ENCODE results near the gene PPP3CA.
"Not testable (repeated sequence)": the region's sequence is repeated elsewhere in the genome, so short reads cannot be mapped to it uniquely, and the experiment has no call there.

PPP3CA gene

DNA sequence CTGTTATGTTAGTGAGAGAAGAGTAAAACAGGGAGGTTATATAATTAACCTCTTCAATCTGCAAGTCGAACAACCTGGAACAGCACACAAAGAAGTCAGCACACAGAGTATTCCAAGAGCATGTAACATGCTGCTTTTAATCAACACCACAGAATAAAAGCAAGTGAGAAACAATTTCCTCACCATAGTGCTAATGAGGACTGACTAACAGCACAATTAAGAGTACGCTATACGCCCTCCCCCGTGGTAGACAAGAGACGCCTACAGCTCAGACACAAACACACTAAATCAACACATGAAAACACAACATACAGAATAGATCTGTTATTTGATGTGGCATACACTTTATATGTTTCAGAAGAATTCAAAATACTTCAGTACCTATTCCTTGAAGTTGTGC lies 103.0 kb downstream of the PPP3CA start:
- H3K9ac ChIP-seq (ENCODE audit: low read length): no peak overlapping the region
- no peaks in the 10 kb centered on the region for H3K9me3 ChIP-seq (ENCODE audit: low read length)
- H3K4me1 ChIP-seq (ENCODE audit: insufficient read depth, low read length): peaks cover 3% of the 10 kb centered on the region
- no peak overlapping the region for H3K4me3 ChIP-seq (ENCODE audit: low read depth in 1 of 2, low read length in 2 of 2)
- H3K27ac ChIP-seq (ENCODE audit: low read depth, low read length): no peak overlapping the region
- no peaks in the 10 kb centered on the region for H3K36me3 ChIP-seq (ENCODE audit: insufficient read depth, low read length)
- H3K27me3 ChIP-seq (ENCODE audit: control insufficient read depth in 1 of 2, insufficient read depth in 2 of 2, low read length in 2 of 2): no peaks in the 10 kb centered on the region

DNA sequence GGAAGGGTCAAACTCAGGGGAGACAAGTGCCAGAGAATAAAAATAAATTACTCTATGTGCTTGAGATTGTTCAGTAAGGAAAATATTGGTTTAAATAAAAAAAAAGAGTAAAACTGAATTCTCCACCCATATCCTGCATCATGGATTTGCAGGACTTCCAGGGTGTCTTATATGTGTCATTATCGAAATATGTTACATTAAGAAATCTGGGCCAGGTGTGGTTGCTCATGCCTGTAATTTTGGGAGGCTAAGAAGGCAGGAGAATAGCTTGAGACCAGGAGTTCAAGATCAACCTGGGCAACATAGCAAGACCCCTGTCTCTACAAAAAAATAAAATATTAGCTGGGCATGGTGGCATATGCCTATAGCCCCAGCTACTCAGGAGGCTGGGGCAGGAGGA lies 104.9 kb downstream of the PPP3CA start:
- Histone ChIP-seq H3K27me3 (ENCODE audit: control insufficient read depth in 1 of 2, insufficient read depth in 2 of 2, low read length in 2 of 2) (no peaks in the 10 kb centered on the region), H3K9ac (ENCODE audit: low read length) (no peak overlapping the region), H3K36me3 (ENCODE audit: insufficient read depth, low read length) (no peaks in the 10 kb centered on the region), H3K4me1 (ENCODE audit: insufficient read depth, low read length) (peaks cover 13% of the 10 kb centered on the region), H3K27ac (ENCODE audit: low read depth, low read length) (no peak overlapping the region), H3K9me3 (ENCODE audit: low read length) (no peaks in the 10 kb centered on the region), H3K4me3 (ENCODE audit: low read depth in 1 of 2, low read length in 2 of 2) (no peak overlapping the region)

DNA sequence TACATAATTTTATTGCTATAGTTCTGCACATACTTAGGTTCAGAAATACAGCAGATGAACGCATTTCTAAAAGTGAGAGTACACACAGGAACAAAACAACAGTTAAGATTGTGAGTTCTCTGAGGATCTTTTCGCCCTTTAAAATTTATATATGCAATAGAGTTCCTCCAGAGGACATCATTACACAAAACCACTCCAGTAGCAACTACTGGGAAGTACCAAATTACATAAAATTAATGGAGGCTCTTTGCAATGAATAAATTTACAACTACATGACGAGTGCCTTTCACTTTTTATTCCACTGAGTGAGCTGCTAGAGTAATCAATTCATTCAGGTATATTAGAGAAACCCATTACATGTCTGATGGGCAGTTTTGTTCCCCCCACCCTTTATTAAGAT lies 107.2 kb downstream of the PPP3CA start:
- no peak overlapping the region for H3K9ac ChIP-seq (ENCODE audit: low read length)
- H3K4me1 ChIP-seq (ENCODE audit: insufficient read depth, low read length): peaks cover 13% of the 10 kb centered on the region
- no peak overlapping the region for H3K27ac ChIP-seq (ENCODE audit: low read depth, low read length)
- no peaks in the 10 kb centered on the region for H3K36me3 ChIP-seq (ENCODE audit: insufficient read depth, low read length)
- no peak overlapping the region for H3K4me3 ChIP-seq (ENCODE audit: low read depth in 1 of 2, low read length in 2 of 2)
- H3K27me3 ChIP-seq (ENCODE audit: control insufficient read depth in 1 of 2, insufficient read depth in 2 of 2, low read length in 2 of 2): no peaks in the 10 kb centered on the region
- no peaks in the 10 kb centered on the region for H3K9me3 ChIP-seq (ENCODE audit: low read length)

DNA sequence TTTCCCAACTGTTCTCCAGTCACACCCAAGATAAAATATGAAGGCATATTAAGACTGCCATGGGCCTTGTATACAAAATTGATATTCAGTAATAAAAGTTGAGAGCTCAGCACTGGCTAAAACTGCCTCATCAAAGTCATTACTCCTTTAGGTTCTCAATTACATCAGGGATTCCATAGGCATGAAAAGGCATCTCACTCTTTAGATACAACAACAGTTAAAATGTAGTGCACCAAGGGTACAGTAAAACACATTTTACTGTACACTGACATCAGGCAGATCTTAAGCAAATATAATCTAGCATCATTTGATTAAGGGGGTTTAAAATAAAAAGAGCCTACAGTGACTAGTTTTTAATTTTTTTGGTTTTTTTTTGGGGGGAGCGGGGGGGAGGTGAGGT lies 107.7 kb downstream of the PPP3CA start:
- H3K27ac ChIP-seq (ENCODE audit: low read depth, low read length): no peak overlapping the region
- H3K36me3 ChIP-seq (ENCODE audit: insufficient read depth, low read length): no peaks in the 10 kb centered on the region
- H3K9me3 ChIP-seq (ENCODE audit: low read length): no peaks in the 10 kb centered on the region
- no peaks in the 10 kb centered on the region for H3K27me3 ChIP-seq (ENCODE audit: control insufficient read depth in 1 of 2, insufficient read depth in 2 of 2, low read length in 2 of 2)
- H3K4me3 ChIP-seq (ENCODE audit: low read depth in 1 of 2, low read length in 2 of 2): no peak overlapping the region
- H3K4me1 ChIP-seq (ENCODE audit: insufficient read depth, low read length): peaks cover 13% of the 10 kb centered on the region
- no peak overlapping the region for H3K9ac ChIP-seq (ENCODE audit: low read length)

DNA sequence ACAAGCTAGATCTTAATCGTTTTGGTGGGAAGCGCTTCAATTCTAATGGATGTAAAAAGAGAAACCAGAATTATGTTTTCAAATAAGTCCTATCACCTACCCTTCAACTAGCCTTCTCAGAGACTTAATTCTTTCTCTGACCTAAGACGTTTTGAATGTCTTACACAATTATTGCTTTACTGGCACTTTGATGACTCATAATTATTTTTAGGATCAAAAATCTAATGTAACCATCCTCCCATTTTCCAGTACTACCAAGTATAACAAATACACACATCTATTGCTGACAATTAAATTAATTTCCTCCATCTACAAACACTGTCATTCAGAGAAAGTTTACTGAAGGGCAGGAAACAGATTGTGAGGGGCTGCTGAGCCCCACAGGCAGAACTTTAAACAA lies 108.6 kb downstream of the PPP3CA start:
- no peaks in the 10 kb centered on the region for H3K36me3 ChIP-seq (ENCODE audit: insufficient read depth, low read length)
- no peaks in the 10 kb centered on the region for H3K27me3 ChIP-seq (ENCODE audit: control insufficient read depth in 1 of 2, insufficient read depth in 2 of 2, low read length in 2 of 2)
- no peak overlapping the region for H3K9ac ChIP-seq (ENCODE audit: low read length)
- H3K9me3 ChIP-seq (ENCODE audit: low read length): no peaks in the 10 kb centered on the region
- H3K4me1 ChIP-seq (ENCODE audit: insufficient read depth, low read length): peaks cover 13% of the 10 kb centered on the region
- no peak overlapping the region for H3K27ac ChIP-seq (ENCODE audit: low read depth, low read length)
- no peak overlapping the region for H3K4me3 ChIP-seq (ENCODE audit: low read depth in 1 of 2, low read length in 2 of 2)

DNA sequence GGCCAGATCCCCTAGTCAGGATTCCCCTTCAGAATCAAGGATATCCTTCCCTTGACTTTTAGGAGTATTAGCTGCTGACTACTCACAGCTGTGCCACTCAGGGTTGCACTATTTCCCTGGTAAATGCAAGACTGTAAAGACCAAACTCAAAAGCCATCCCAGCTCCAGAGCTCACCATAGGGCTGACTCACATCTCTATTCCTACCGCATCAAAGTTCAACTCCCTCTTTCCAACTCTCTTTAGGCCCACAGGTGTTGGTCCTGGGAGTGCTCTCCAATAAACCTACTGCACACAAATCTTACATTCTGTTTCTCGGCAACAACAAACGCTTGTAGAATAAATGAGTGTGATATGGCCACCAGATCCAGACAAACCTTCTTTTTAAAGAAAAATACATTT lies 109.6 kb downstream of the PPP3CA start:
- no peak overlapping the region for H3K4me3 ChIP-seq (ENCODE audit: low read depth in 1 of 2, low read length in 2 of 2)
- no peaks in the 10 kb centered on the region for H3K27me3 ChIP-seq (ENCODE audit: control insufficient read depth in 1 of 2, insufficient read depth in 2 of 2, low read length in 2 of 2)
- no peak overlapping the region for H3K27ac ChIP-seq (ENCODE audit: low read depth, low read length)
- H3K36me3 ChIP-seq (ENCODE audit: insufficient read depth, low read length): no peaks in the 10 kb centered on the region
- no peak overlapping the region for H3K9ac ChIP-seq (ENCODE audit: low read length)
- peaks cover 17% of the 10 kb centered on the region for H3K4me1 ChIP-seq (ENCODE audit: insufficient read depth, low read length)
- H3K9me3 ChIP-seq (ENCODE audit: low read length): no peaks in the 10 kb centered on the region

DNA sequence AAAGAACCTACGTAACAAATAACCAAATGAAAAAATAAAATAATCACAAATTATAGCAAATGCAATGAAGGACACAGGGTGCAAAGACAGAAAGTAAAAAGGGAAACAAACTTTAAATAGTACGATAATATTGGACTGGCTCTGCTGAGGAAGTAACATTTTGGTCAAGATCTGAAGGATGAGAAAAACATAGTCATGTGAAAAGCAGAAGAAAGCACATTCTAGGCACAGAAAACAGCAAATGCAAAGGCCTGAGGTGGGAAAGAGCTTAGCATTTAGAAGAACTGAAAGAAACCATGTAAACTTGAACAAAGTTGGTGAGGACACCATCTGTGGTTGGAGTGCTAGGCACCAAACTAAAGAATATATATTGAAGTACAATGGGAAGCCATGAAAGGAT lies 111.2 kb downstream of the PPP3CA start:
- no peak overlapping the region for H3K9ac ChIP-seq (ENCODE audit: low read length)
- H3K4me3 ChIP-seq (ENCODE audit: low read depth in 1 of 2, low read length in 2 of 2): no peak overlapping the region
- H3K4me1 ChIP-seq (ENCODE audit: insufficient read depth, low read length): peaks cover 25% of the 10 kb centered on the region
- no peak overlapping the region for H3K27ac ChIP-seq (ENCODE audit: low read depth, low read length)
- H3K9me3 ChIP-seq (ENCODE audit: low read length): no peaks in the 10 kb centered on the region
- H3K27me3 ChIP-seq (ENCODE audit: control insufficient read depth in 1 of 2, insufficient read depth in 2 of 2, low read length in 2 of 2): no peaks in the 10 kb centered on the region
- H3K36me3 ChIP-seq (ENCODE audit: insufficient read depth, low read length): no peaks in the 10 kb centered on the region

DNA sequence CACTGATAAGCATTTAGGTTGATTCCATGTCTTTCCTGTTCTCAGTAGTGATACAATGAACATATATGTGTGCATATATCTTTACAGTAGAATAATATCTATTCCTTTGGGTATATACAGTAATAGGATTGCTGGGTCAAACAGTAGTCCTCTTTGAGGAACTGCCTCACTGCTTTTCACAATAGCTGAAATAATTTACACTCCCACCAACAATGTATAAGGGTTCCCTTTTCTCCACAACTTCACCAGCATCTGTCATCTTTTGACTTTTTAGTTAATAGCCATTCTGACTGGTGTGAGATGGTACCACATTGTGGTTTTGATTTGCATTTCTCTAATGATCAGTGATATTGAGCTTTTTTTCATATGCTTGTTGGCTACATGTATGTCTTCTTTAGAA lies 113.2 kb downstream of the PPP3CA start:
- H3K9ac ChIP-seq (ENCODE audit: low read length); H3K27ac ChIP-seq (ENCODE audit: low read depth, low read length); H3K27me3 ChIP-seq (ENCODE audit: control insufficient read depth in 1 of 2, insufficient read depth in 2 of 2, low read length in 2 of 2); H3K4me3 ChIP-seq (ENCODE audit: low read depth in 1 of 2, low read length in 2 of 2); H3K36me3 ChIP-seq (ENCODE audit: insufficient read depth, low read length); H3K9me3 ChIP-seq (ENCODE audit: low read length): not testable (repeated sequence)
- peaks cover 24% of the 10 kb centered on the region for H3K4me1 ChIP-seq (ENCODE audit: insufficient read depth, low read length)

DNA sequence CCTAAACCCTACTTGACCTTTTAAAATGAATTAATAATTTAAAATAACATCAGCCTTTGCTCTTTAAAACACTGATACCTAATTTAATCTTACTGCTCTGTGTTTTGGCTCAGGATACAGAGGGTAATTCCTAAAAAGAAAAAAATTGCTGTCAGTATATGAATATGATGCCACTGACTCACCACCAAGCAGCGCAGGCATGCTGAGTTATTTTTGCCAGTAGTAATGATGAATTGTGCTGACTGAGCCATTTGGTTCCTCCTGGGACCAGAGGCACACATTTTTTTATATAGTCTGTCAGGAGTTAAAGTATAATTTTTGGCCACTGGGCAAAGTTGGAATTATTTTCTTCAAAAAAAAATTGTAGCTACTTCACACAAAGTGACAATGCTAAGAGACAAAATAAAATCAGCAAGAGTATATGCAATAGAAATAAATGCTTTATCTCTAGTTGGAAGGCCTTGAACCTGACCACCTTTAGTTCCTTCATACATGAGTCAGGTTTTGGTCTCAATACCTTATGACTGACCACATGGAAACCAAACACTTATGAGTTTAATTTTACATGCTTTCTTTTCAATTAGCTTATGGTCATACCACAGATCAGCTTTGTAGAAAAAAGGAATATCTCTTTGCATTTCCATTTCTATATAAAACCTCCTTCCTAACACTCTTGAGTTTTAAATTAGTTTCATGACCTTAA lies 115.1 kb downstream of the PPP3CA start:
- H3K9ac ChIP-seq (ENCODE audit: low read length): no peak overlapping the region
- H3K4me3 ChIP-seq (ENCODE audit: low read depth in 1 of 2, low read length in 2 of 2): no peak overlapping the region
- H3K27me3 ChIP-seq (ENCODE audit: control insufficient read depth in 1 of 2, insufficient read depth in 2 of 2, low read length in 2 of 2): no peaks in the 10 kb centered on the region
- H3K9me3 ChIP-seq (ENCODE audit: low read length): no peaks in the 10 kb centered on the region
- H3K27ac ChIP-seq (ENCODE audit: low read depth, low read length): no peak overlapping the region
- H3K36me3 ChIP-seq (ENCODE audit: insufficient read depth, low read length): no peaks in the 10 kb centered on the region
- peaks cover 17% of the 10 kb centered on the region for H3K4me1 ChIP-seq (ENCODE audit: insufficient read depth, low read length)

DNA sequence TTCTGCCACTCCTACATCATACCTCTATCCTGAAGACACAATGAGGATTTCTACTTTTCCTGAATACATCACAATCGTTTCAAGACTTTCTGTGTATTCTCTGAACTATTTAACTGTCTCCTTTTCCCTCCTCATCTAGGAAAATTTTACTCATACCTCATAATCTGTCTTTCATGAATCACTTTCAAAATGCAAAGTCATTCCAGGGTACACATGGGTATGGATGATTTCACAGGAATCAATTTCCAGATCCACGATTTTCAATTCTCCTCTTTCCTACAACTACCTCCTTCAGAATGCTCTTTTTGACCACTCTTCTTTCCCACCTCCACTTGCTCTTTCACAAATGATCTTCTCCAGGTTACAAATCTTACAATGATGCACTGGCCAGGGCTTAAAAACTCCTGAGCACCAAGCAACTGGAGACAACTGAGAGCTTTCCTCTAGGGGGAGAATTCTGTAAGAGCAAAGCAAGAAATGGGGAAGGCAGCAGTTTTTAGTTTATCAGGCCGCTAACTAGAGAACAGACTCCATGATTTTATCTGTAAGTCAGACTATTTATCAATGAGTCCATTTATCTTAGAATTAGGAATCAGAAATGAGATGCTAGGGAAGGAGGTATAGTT lies 116.4 kb downstream of the PPP3CA start:
- no peaks in the 10 kb centered on the region for H3K9me3 ChIP-seq (ENCODE audit: low read length)
- H3K36me3 ChIP-seq (ENCODE audit: insufficient read depth, low read length): no peaks in the 10 kb centered on the region
- H3K4me3 ChIP-seq (ENCODE audit: low read depth in 1 of 2, low read length in 2 of 2): no peak overlapping the region
- H3K4me1 ChIP-seq (ENCODE audit: insufficient read depth, low read length): peaks cover 17% of the 10 kb centered on the region
- H3K27ac ChIP-seq (ENCODE audit: low read depth, low read length): no peak overlapping the region
- no peak overlapping the region for H3K9ac ChIP-seq (ENCODE audit: low read length)
- no peaks in the 10 kb centered on the region for H3K27me3 ChIP-seq (ENCODE audit: control insufficient read depth in 1 of 2, insufficient read depth in 2 of 2, low read length in 2 of 2)

DNA sequence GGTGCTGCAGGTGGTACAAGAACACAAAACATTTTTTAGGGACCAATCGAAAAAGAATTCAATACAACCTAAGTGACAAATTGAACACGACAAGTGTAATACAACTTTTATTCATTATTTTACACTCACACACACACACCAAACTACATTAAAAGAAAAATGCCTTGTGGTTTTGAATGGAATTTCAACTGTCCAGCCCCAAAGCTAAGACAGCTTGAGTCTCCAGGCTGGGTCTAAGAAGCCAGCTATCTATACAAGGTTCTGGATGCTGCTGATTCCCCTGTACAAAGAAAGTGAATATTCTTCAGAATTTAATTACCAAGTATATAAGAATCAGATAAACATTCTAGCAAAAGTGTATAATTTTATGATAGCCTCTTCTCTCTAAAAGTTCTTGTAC lies 118.2 kb downstream of the PPP3CA start:
- H3K27me3 ChIP-seq (ENCODE audit: control insufficient read depth in 1 of 2, insufficient read depth in 2 of 2, low read length in 2 of 2): no peaks in the 10 kb centered on the region
- no peak overlapping the region for H3K27ac ChIP-seq (ENCODE audit: low read depth, low read length)
- H3K4me1 ChIP-seq (ENCODE audit: insufficient read depth, low read length): peaks cover 23% of the 10 kb centered on the region
- no peak overlapping the region for H3K9ac ChIP-seq (ENCODE audit: low read length)
- no peak overlapping the region for H3K4me3 ChIP-seq (ENCODE audit: low read depth in 1 of 2, low read length in 2 of 2)
- H3K9me3 ChIP-seq (ENCODE audit: low read length): no peaks in the 10 kb centered on the region
- no peaks in the 10 kb centered on the region for H3K36me3 ChIP-seq (ENCODE audit: insufficient read depth, low read length)

DNA sequence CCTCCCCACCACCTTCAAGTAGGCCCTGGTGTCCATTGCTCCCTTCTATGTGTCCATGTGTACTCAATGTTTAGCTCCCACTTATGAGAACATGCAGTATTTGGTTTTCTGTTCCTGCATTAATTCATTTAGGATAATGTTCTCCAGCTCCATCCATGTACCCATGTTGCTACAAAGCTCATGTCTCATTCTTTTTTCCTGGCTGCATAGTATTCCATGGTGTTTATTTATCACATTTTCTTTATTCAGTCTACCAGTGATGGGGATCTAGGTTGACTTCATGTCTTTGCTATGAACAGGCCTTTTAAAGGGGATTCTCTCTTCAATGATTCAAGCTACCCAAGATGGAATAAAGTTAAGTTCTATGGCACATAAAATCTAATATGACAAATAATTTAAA lies 119.6 kb downstream of the PPP3CA start:
- Histone ChIP-seq H3K27ac (ENCODE audit: low read depth, low read length) (no peak overlapping the region), H3K36me3 (ENCODE audit: insufficient read depth, low read length) (no peaks in the 10 kb centered on the region), H3K4me3 (ENCODE audit: low read depth in 1 of 2, low read length in 2 of 2) (no peak overlapping the region), H3K4me1 (ENCODE audit: insufficient read depth, low read length) (peaks cover 22% of the 10 kb centered on the region), H3K9me3 (ENCODE audit: low read length) (no peaks in the 10 kb centered on the region), H3K27me3 (ENCODE audit: control insufficient read depth in 1 of 2, insufficient read depth in 2 of 2, low read length in 2 of 2) (no peaks in the 10 kb centered on the region), H3K9ac (ENCODE audit: low read length) (no peak overlapping the region)

Measured in muscle layer of colon (tissue), 2 donors.